ACHN (cell line): Measurements from ENCODE around the gene CAPN14.

Experiments used
- DNase-seq: peaks from one replicate; pipeline ENCODE4 v3.0.0-alpha.2; 2015
- in situ Hi-C: cut with HindIII; loops from 2 replicates; pipeline ENCODE4 v1.10.0; 2017; ENCODE audit warnings: low sequenced_read_pairs, low pct_ligation_motif_present, low pct_unique_long_range_greater_than_20kb

CAPN14 gene

GRCh38 chr2:31134480-31134879 is 82.8 kb downstream of the CAPN14 start:
- DNase-seq = no peak

GRCh38 chr2:31132786-31133185 is 84.5 kb downstream of the CAPN14 start:
- in situ Hi-C loops = no loop called here
- DNase-seq = no peak

More at GRCh38 chr2:31134480-31134879, 82.8 kb downstream of the CAPN14 start:
- in situ Hi-C loops = no loop called here

DNA sequence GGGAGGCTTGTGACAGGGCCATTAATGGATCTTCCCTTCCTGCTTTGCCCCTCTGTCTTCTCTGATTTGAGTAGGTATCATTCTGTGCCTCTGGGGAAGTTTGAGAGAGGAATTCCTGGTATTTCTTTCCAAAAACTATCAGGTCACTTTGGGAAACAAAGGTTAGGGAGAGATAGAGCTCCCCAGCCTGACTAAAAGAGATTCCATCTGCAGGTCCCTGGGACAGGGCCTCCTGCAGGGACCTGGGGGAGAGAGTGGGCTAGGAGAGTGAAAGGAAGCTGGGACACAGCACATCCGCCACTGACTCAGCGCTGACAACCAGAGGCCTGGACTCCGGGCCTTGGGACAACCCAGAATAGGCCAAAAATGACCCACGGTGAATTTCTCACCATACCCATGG is 85.4 kb downstream of the CAPN14 start:
- DNase-seq = no peak
- in situ Hi-C loops = no loop called here

- in situ Hi-C loops = no loop called here
- DNase-seq = no peak
These were observed 87.7 kb downstream of the CAPN14 start for GRCh38 chr2:31129375-31130171.

- DNase-seq = peak; percentile 60
- in situ Hi-C loops = no loop called here
These were observed 89.4 kb downstream of the CAPN14 start for GRCh38 chr2:31127931-31128330.

DNA sequence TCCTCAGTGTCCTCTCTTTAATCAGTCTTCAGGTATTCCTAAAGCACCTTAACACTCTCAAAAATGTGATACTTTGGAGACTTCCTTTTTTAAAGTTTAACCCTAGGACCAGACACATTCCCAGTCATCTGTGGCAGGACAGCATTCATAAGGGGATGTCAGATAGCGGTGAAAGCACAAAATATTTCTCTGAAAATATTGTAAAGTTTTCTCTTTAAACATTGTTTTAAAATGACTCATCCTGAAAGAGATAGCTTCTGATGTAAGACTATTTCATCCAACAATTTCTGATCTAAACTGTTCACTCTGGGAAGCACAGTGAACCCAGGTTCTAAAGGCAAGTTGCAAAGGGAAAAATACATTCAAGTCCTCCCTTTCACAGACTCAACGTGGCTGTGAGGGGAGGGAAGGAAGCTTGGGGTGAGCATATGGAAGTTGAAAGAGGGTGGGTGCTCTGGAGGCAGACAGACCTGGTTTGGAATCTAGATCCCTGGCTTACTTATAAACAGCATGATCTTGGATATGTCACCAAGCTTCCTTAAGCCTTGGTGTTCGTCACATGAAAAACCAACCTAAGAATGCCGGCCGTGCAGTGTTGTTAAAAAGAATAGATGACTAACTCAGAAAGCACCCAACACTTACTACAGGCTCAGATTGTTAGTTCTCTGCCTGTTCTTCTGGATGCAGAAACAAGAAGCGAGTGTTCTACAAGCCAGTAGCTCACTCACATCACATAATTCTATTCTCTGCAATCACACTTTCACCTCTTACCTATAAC is 91.2 kb downstream of the CAPN14 start:
- DNase-seq = peak; percentile 90
- in situ Hi-C loops = no loop called here

- in situ Hi-C loops = no loop called here
- no peak for DNase-seq
These were observed 92.4 kb downstream of the CAPN14 start for GRCh38 chr2:31124904-31125303.
